GM04503 (cell line): ENCODE results near the gene SPAG4.

Source experiments
- DNase-seq: peaks from one replicate; pipeline ENCODE4 v3.0.0-alpha.2; 2012; ENCODE audit warnings: low read depth

SPAG4 gene

GRCh38 chr20:35615667-35616464 lies at the start of gene SPAG4:
TSS of gene SPAG4 (plus strand) at chr20:35615829. CDS start at chr20:35616004, 175 bp downstream.
- DNase-seq: no peak

DNA sequence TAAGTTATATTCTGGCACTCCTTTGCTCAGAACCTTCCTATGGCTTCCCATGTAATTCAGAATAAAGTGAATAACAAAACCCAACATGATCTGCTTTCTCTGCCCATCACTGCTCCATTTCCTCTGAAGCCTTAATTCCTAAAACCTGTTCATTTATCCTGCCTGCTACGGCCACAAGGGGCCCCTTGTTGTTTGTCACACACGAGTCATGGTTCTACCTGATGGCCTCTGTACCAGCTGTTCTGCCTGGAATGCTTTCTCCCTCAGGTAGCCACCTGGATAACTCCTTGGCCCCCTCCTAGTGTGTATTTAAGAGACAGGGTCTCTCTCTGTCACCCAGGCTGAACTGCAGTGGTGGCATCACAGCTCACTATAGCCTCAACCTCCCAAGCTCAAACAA lies 47.0 kb upstream of the SPAG4 start:
- DNase-seq: no peak

- no peak for DNase-seq
Measured at GRCh38 chr20:35571555-35571954, 44.1 kb upstream of the SPAG4 start.

GRCh38 chr20:35572838-35573237 lies 42.8 kb upstream of the SPAG4 start:
- DNase-seq: no peak

GRCh38 chr20:35575958-35576357 lies 39.7 kb upstream of the SPAG4 start:
- no peak for DNase-seq

DNA sequence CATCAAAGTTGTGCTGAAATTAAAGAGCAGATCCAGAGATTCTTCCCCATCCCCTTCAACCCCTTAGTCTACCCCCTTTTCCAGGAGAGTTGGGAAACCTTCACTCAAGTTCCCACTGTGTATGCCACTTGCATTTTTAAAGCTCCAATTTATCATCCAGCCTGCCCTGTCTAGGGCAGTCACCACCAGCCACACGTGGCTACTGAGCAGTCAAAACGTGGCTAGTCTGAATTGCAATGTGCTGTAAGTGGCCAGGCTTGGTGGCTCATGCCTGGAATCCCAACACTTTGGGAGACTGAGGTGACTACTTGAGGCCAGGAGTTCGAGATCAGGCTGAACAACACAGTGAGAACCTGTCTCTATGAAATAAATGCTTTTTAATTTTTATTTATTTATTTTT lies 38.8 kb upstream of the SPAG4 start:
- no peak for DNase-seq

DNA sequence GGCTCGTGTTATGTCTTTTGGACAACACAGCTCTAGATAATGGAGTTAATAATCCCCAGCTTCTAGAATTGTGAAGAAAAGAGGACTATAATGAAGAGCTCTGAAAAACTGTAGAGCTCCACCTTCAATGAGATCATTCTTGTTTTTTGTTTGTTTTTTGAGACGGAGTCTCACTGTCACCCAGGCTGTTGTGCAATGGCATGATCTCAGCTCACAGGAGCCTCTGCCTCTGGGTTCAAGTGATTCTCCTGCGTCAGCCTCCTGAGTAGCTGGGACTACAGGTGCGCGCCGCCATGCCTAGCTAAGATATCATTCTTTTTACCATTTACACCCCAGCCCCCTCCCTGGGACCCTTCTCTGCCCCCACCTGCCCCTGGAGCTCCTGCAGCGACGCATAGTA lies 37.2 kb upstream of the SPAG4 start:
- no peak for DNase-seq

GRCh38 chr20:35579196-35579595 lies 36.4 kb upstream of the SPAG4 start:
- no peak for DNase-seq

GRCh38 chr20:35582131-35582530 lies 33.5 kb upstream of the SPAG4 start:
- no peak for DNase-seq

GRCh38 chr20:35582741-35583404 lies 32.8 kb upstream of the SPAG4 start:
- DNase-seq: no peak

- no peak for DNase-seq
Measured at GRCh38 chr20:35583636-35584560, 31.7 kb upstream of the SPAG4 start.

- no peak for DNase-seq
Measured at GRCh38 chr20:35586751-35587425, 28.7 kb upstream of the SPAG4 start.

DNA sequence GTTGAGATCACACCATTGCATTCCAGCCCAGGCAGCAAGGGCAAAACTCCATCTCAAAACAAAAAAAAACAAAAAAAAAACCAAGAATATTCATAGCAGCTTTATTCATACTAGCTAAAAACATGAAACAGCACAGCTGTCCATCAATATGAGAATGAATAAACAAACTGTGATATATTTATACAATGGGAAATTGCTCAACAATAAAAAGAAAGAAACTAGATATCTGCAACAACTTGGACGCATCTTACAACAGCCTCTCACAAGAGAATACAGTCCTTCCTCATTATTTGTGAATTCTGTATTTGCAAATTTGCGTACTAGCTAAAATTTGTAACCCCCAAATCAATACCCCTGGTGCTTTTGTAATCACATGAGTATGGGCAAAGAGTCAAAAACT lies 28.2 kb upstream of the SPAG4 start:
- DNase-seq: no peak

DNA sequence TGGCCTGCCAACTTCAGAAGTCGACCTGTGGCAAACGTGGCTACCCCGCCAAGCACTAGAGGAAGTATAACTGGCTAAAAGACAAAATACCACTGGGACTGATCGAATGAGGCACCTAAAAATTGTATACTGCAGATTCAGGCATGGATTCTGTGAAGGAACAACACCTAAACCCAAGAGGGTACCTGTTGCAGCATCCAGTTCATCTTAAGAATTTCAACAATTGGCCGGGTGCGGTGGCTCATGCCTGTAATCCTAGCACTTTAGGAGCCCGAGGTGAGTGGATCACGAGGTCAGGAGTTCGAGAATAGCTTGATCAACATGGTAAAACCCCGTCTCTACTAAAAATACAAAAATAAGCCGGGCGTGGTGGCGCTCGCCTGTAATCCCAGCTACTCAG lies 27.2 kb upstream of the SPAG4 start:
- no peak for DNase-seq

DNA sequence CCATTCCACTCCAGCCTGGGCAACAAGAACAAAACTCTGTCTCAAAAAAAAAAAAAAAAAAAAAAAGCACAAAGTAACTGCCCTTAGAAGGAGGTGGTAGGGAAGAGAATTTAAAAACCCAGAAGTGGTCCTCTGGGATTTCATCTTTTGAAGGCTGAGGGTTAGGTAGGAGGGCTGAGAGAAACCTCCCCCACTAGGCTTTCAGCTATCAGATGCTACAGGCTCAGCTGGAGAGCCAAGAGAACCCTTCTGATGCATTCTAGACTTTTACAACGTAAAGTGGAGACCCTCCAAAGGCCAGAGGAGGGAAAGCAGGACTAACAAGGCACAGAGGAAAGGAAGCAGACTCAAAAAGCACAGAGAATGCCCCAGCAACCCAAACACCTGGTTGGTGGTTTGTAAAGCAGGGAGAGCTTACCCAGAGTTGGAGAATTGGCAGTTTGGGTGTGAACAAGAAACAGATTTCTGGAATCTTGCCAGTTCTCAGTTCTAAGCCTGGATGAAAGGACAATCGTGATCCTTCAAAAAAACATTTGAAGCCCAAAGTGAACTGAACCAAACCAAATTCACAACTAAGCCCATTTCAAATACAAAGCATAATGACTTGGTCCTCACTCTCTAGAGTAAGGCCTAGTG lies 23.2 kb upstream of the SPAG4 start:
- DNase-seq: no peak

DNA sequence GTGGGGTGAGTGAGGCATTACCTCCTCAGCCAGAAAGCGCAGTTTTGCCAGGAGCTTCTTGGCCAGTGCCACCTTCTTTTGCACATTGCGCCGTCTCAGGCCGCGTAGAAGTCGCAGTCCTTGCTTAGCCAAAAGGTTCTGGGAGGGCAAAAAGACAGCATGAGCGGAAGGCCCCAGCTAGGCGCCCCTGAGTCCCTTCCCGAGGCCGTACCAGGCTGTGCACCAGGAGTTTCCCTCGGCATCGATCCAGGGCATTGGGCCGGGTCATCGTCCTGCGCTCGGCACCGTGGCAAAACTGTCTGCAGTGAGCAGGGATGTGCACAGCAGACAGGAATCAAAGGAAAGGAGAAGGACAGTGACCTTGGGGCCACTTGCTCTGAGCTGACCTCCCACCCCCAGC lies 20.2 kb upstream of the SPAG4 start:
- DNase-seq: no peak

DNA sequence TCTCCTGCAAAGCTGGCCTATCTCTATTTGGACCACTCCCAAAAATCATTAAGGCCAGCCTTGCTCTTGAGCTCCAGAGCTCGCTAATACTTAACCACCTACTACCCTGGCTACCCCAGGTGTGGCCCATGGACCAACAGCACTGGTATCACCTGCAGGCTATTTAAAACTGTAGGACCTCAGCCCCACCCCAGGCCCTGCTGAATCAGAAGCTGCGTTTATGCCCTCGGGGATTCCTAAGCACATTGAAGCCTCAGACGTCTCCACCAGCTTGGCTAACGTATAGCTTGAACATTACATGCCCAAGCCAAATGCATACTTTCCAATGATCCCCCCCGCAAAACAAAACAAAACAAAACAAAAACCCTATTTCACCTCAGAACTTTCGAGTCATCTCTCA lies 19.7 kb upstream of the SPAG4 start:
- DNase-seq: no peak

- DNase-seq: no peak
Measured at GRCh38 chr20:35597186-35597585, 18.4 kb upstream of the SPAG4 start.

DNA sequence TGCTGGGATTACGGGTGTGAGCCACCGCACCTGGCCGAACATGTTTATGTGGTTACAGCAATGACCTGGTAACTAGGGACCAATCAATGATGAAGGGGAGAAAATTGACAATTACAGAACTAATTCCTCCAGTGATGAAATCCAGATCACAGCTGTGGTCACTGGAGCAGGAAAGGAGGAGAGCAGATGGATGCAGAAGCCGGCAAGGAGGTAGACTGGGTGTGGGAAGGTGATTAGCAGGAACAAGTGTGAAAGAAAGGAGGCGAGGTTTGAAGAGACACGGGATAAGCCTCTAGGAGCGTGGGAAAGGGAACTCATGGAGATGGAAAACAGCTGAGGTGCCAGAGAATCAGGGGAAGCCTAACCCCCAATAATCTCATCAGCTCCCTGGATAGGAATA lies 17.2 kb upstream of the SPAG4 start:
- no peak for DNase-seq

- no peak for DNase-seq
Measured at GRCh38 chr20:35598899-35599775, 16.5 kb upstream of the SPAG4 start.

DNA sequence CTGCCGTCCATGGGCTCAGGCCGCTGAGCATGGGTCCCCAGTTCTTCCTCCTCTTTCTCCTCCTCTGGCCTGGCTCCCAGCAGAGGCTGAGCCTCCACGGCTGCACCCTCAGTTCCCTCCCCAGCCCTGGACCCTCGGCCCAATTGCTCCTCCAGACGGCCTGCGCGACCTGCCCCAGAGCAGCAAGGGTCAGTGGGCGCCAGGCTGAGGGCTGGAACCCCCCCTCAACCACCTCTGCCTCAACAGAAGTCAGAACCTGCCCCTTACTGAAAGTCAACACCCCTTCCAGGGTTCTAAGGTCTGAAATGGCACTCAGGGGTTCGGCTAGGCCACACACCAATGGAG lies 15.9 kb upstream of the SPAG4 start:
- no peak for DNase-seq
